CD4-positive, alpha-beta T cell treated with Interleukin-1 beta for 1 hour (primary cell): ENCODE results near the gene C9.
"Not testable (repeated sequence)": the region's sequence is repeated elsewhere in the genome, so short reads cannot be mapped to it uniquely, and the experiment has no call there.

Experiments used
- DNase-seq, 2 donors: peaks; one replicate each; pipeline ENCODE4 v3.0.0-alpha.2; 2020 to 2022

Gene C9

GRCh38 chr5:39370555-39371366 is 6.5 kb upstream of the C9 start:
- no peak for DNase-seq

GRCh38 chr5:39369123-39369815 is 5.0 kb upstream of the C9 start:
- no peak for DNase-seq

GRCh38 chr5:39368116-39368515 is 3.8 kb upstream of the C9 start:
- DNase-seq, result no peak

- DNase-seq, result no peak
Measured at GRCh38 chr5:39367711-39368110, 3.4 kb upstream of the C9 start.

GRCh38 chr5:39363217-39363616 is 1.1 kb downstream of the C9 start:
- no peak for DNase-seq

DNA sequence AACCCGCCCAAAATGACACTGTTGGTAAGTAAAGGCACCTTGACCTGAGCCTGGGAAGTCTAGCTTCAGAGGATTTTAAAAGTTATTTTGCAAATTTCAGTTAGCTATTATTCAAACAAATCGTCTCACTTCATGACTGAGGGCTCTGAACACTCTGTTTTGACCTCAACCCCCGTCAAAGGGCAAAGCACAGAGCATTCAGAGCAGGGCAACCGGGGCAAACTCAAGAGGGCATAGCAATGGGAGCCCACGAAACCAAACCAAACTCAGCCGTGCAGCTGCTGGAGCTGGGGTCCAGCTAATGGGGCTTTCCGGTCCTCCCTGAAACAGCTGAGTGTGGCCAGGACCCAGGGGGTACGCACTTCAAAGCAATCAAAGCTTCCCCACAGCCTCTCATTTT is 1.6 kb downstream of the C9 start:
- no peak for DNase-seq

DNA sequence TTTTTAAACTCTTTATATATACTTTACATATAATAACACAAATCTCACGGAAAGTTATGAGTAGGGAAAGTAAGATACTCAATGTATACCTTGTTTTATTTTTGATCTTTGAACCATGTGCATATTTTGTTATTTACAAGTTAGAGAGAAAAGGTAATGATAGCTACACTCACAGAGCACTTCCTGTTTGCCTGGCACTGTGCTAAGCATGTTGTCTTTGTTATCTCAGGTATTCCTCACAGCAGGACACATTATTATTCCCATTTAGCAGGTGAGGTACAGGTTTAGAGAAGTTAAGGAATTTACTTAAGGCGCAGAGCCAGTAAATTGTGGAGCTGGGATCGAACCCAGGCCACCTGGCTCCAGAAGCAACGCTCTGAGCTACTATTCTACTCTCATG is 3.0 kb downstream of the C9 start:
- no peak for DNase-seq

DNA sequence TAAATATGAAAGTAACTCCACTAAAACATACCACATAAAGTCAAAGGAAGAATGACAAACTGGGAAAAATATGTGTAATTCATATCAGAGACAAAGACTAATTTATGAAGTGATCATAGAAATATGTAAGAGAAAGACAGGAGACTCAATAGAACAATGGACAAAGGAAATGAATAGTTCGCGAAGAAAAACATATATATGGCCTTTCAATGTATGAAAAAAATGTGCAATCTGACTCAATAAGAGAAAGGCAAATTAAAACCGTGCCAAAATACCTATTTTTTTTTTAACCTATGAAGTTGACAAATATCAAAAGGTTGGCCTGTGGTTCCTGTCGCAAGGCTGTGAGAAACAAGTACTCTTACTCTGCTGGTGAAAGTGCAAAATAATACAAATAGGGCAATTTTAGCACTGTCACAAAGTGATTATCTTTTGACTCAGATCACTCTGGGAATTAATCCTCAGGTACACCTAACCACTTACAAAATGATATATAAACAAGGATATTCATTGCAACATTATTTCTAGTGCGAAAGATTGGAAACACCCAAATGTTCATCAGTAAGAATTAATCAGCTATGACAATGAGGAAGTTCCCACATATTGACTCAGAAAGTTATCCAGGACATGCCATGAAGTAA is 3.7 kb downstream of the C9 start:
- DNase-seq, result no peak

DNA sequence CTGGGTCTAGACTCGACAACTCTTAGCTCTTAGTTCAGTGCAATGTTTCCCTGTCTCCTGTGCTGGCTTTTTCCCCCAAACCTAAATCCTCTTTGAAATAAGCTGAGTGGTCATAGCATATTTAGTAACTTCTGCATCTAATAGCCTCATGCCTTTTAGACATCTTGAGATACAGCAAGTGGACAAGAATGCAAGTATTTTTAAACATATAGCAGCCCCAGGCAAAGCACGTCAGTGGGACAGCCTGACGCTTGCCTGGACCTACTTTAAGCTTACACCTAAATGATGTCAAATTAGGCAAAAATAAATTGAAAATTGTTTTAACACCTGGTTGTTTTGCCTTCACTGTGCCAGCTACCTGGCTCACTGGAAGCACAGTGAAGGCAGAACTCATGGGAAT is 8.0 kb downstream of the C9 start:
- DNase-seq, result no peak

GRCh38 chr5:39355324-39355723 is 9.0 kb downstream of the C9 start:
- DNase-seq, result no peak

GRCh38 chr5:39353717-39354399 is 10.4 kb downstream of the C9 start:
- no peak for DNase-seq

DNA sequence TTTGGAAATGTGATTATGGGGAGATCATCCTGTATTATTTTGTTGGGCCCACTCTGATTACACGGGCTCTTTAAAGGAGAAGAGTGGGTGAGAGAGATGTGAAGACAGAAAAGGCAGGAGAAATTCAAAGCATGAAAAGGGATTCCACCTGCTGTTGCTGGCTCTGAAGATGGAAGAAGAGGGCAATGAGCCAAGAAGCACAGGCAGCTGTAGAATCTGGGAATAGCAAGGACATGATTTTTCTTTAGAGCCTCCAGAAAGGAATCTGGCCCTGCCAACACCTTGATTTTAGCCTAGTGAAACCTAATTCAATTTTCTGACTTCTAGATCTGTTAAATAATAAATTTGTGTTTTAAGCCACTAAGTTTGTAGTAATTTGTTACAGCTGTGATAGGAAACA is 11.3 kb downstream of the C9 start:
- DNase-seq, result no peak

- no peak for DNase-seq
Measured at GRCh38 chr5:39352170-39352569, 12.1 kb downstream of the C9 start.

- DNase-seq, result no peak
Measured at GRCh38 chr5:39349484-39349883, 14.8 kb downstream of the C9 start.

GRCh38 chr5:39342460-39342859 is 21.8 kb downstream of the C9 start:
- DNase-seq, result no peak

DNA sequence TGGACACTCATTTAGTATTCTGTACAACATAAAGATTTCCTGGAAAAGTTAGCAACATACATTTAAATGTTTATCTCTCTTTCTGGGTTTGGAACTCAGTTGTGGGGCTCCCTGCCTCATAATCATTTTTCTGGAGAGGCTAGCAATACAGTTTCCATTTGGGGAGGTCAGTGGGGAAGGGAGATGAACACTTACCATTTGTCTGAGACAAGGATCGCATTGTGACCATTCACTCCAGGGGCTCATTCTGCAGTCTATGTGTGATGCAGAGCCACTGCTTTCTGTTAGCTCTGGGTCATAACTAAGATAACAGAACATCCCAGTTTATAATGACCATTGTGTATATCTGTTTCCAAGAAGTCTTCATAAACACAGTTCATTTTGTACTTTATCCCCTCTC is 22.4 kb downstream of the C9 start:
- no peak for DNase-seq

- no peak for DNase-seq
Measured at GRCh38 chr5:39340506-39340905, 23.8 kb downstream of the C9 start.

GRCh38 chr5:39337252-39337915 is 26.9 kb downstream of the C9 start:
- DNase-seq, result no peak

DNA sequence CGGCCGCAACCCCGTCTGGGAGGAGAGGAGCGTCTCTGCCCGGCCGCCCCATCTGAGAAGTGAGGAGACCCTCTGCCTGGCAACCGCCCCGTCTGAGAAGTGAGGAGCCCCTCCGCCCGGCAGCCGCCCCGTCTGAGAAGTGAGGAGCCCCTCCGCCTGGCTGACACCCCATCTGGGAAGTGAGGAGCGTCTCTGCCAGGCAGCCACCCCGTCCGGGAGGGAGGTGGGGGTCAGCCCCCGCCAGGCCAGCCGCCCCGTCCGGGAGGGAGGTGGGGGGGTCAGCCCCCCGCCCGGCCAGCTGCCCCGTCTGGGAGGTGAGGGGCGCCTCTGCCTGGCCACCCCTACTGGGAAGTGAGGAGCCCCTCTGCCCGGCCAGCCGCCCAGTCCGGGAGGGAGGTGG is 30.0 kb downstream of the C9 start:
- DNase-seq, result not testable (repeated sequence)

DNA sequence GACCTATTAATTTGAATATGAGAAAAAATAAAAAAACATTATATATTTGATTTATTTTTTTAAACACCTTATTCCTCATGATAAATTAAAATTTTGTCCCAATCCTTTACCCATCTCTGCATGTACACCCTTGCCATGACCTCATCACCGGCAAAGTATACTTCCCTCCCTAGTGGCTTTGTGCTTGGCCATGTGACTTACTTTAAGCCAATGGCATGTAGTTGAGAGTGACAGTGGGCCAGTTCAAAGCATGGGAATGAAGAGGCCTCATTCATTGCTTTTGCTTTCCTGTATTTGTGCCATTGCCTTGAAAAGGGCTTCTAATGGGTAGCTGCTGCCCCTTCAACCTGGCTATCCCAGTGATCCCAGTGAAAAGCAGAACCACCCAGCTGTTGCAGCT is 31.2 kb downstream of the C9 start:
- no peak for DNase-seq

DNA sequence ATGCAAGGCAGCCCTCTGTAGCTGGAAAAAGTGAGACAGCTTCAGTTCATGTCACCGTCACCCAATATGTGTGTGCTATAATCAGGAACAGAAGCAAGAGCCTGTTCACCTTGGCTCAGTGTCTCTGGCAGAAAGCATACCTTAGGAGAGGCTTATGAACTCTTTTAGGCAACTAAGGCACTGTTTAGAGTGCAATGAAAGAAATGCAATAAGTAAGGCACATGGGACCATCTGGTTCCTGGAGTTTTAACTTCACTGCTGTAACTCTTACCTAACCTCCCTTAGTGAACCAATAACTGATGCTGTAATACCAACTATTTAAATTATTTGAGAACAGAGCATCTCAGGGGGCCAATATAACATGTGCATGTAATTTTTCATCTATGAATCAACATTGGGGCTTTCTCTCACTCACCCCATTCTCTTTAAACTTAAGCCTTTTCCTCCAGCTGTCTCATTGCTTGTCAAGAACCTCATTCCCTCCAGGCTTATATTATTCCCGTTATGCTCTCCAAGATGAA is 32.4 kb downstream of the C9 start:
- no peak for DNase-seq

DNA sequence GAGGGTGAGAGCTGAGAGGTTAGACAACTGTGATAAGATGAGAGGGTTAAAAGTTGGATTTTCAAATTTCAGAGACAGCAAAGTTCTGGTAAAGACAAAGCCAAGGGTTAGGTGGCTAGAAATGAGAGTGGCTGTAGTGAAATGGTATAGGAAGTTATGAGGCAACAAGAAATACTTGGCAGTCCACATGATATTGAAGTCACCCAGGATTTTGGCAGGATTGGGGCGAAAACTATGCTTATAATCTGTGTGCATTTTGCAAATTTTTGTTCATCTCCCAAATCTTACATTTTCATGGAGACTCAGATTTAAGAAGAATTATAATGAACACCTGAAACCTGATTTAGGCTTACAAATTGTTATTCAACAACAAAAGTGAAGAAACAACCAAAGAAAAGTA is 35.6 kb downstream of the C9 start:
- no peak for DNase-seq

DNA sequence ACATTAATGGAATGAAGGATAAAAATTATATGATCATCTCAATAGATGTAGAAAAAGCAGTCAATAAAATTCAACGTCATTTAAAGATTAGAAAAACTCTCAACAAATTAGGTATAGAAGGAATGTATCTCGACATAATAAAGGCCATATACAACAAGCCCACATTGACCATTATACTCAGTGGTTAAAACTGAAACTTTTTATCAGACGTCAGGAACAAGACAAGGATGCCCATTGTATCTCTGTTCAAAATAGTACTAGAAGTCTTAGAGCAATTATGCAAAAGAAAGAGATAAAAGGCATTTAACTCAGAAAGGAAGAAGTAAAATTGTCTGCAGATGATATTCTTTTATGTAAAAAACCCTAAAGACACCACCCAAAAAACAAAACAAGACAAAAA is 40.8 kb downstream of the C9 start:
- no peak for DNase-seq
